ENCODE data around the gene UNC93B1. TPM values are rescaled to one million over a fixed set of nuclear protein-coding genes. Genes with fewer than 3 reads are reported as not detected.

UNC93B1 gene
- total RNA-seq, 1 donor from 2014 or later = 4.3 TPM

DNA sequence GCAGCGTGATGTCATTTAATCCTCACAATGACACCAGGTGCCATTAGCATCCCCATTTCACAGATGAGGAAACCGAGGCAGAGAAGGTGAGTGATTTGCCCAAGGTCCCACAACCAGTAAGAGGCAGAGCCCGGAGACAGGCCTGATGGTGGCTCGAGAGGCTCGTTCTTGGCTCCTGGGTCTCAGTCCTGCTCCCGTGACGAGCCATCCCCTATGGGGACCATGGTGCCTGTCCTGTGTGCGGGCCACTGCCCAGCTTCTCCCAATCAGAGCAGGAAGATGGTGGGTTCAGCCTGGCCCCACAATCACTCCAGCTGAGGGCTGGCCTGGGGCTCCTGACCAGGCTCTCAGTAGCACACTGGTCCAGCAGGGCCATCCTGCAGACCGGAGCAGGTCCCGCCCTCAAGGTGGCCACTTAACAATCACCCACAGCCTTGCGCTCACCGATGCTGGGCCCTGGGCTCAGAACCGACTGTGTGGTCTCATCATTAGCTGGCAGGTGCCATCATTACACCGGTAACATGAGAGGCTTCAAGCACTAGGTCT is 9.8 kb upstream of the UNC93B1 start:
- Mint-ChIP-seq H3K27ac (ENCODE audit: unreplicated experiment) (no peak overlapping the region), H3K9me3 (no peaks in the 10 kb centered on the region), H3K4me1 (peaks cover 62% of the 10 kb centered on the region), H3K4me3 (no peak overlapping the region), H3K27me3 (ENCODE audit: low read depth) (no peaks in the 10 kb centered on the region), H3K36me3 (ENCODE audit: low read depth) (no peaks in the 10 kb centered on the region)
- TF ChIP-seq, protein P1, sequence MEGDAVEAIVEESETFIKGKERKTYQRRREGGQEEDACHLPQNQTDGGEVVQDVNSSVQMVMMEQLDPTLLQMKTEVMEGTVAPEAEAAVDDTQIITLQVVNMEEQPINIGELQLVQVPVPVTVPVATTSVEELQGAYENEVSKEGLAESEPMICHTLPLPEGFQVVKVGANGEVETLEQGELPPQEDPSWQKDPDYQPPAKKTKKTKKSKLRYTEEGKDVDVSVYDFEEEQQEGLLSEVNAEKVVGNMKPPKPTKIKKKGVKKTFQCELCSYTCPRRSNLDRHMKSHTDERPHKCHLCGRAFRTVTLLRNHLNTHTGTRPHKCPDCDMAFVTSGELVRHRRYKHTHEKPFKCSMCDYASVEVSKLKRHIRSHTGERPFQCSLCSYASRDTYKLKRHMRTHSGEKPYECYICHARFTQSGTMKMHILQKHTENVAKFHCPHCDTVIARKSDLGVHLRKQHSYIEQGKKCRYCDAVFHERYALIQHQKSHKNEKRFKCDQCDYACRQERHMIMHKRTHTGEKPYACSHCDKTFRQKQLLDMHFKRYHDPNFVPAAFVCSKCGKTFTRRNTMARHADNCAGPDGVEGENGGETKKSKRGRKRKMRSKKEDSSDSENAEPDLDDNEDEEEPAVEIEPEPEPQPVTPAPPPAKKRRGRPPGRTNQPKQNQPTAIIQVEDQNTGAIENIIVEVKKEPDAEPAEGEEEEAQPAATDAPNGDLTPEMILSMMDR (conservative IDR thresholded peaks at IDR 0.05) = no peak
- DNase-seq (ENCODE audit: low read depth, low spot score) = no peak

DNA sequence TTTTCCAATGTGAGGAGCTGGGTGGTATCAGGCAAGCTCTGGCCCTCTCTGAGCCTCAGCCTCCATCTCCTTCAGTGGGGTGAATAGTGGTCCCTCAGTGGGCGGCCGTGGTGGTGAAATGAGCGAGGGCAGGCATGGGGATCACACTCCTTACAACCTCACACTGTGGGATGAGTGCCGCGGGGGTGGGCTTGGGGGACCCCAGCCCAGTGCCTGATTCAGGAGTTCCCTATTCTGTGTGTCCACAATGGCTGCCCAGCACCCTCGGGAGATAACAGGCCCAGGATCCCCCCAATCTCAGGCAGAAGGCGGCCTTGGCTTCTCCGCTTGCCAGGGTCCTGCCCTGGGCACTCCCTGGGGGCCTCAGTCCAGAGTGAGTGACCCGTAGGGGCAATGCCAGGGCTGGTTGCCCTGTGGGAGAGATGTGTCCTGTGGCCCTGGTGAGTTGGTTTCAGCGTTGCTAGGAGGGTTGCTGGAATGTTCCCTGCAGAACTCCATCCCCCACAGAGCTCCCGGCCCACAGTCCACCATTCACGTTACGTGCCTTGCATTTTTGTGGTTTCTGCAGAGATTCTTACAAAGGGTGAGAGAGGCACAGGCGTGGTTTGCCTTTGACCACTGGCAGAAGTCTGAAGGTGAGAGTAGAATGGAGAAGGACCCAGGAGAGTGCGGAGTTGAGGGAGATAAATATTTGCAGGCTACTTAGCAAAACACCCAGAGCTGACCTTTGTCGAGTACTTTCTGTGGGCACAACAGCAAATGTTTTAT is 9.1 kb upstream of the UNC93B1 start:
- TF ChIP-seq, protein P1 (conservative IDR thresholded peaks at IDR 0.05) = no peak
- Mint-ChIP-seq H3K4me1 (peaks cover 59% of the 10 kb centered on the region), H3K36me3 (ENCODE audit: low read depth) (no peaks in the 10 kb centered on the region), H3K9me3 (no peaks in the 10 kb centered on the region), H3K27ac (ENCODE audit: unreplicated experiment) (no peak overlapping the region), H3K4me3 (no peak overlapping the region), H3K27me3 (ENCODE audit: low read depth) (no peaks in the 10 kb centered on the region)
- no peak for DNase-seq (ENCODE audit: low read depth, low spot score)

DNA sequence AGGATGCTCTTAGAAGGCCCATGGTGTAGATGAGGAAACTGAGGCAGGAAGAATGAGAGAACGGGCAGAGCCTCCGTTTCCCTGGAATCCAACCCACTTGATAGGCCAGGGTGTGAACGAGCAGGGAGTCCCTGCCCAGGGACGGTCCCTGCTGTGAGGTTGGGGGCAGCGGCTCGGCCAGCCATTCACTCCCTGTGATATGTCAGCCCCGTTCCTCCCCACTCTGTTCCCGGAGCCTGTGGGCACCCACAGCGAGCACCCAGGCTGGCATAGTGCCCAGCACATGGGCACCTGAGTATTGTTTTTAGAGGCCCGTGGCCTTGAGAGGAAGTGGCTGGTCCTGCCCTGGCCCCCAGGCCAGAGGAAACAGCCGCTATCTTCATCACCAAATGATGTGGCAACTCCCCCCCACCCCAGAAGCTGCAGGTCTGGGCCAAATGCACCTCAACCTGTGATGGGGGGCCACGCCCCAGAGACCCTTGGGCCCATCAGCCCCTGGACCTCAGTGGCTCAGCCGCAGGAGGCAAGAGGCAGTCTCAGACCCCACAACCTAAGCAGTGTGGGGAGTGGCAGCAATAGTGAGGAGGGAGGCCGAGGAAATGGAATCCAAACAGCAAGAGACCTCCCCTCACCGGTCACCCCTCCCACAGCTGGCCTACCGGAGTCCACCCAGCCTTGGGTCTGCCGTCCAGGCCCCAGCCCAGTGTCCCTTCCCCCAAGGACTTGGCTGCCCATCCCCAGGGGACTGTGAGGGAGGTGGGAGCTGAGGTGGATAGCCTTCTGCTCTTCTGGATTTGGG is 8.3 kb upstream of the UNC93B1 start:
- TF ChIP-seq, protein P1 (conservative IDR thresholded peaks at IDR 0.05) = no peak
- Mint-ChIP-seq H3K9me3 (no peaks in the 10 kb centered on the region), H3K27me3 (ENCODE audit: low read depth) (no peaks in the 10 kb centered on the region), H3K4me1 (peaks cover 51% of the 10 kb centered on the region), H3K27ac (ENCODE audit: unreplicated experiment) (no peak overlapping the region), H3K36me3 (ENCODE audit: low read depth) (no peaks in the 10 kb centered on the region), H3K4me3 (no peak overlapping the region)
- no peak for DNase-seq (ENCODE audit: low read depth, low spot score)

DNA sequence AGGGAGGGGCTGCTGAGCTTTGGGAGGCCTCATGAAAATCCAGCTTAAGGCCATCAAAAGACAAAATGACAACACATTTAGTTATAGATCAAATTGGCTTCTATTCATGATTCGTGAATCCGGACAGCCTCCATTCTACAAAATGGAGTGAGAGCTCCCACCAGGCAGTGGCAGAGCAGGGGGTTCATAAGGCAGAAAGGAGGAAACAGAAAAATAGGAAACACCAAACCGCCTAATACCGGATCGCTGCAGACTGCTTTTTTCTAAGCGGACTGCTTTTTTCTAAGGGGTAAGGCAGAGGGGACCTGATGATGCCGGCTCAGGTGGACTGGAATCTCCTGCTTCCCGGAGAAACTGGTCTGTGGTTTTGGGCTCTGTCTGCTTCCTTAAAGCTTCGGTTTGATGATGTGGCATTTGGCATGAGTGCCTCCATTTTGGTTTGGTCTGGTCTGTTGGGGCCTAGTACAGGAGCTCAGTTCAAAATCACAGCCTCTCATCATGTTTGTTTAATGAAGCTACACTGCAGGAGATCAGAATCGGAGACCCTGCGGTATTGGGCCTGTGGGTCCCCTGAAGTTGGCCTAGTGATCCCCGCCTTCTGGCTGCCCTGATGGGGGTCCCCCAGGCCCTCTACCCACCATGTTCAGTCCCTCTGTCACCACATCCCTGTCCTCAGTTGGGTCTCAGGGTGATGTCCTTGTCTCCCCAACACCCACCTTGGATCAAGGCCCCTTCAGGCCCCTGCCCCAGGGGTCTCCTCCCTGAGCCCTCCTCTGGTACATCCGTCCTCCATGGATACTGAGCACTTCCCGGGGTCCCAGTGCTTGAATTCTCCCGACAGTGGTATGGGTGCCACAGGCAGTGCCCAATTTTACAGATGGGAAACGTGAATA is 7.4 kb upstream of the UNC93B1 start:
- no peak for DNase-seq (ENCODE audit: low read depth, low spot score)
- H3K4me3 Mint-ChIP-seq = no peak overlapping the region
- H3K27ac Mint-ChIP-seq (ENCODE audit: unreplicated experiment) = peak overlapping the region; percentile 66
- H3K9me3 Mint-ChIP-seq = no peaks in the 10 kb centered on the region
- H3K27me3 Mint-ChIP-seq (ENCODE audit: low read depth) = peaks cover 2% of the 10 kb centered on the region
- H3K4me1 Mint-ChIP-seq = peaks cover 45% of the 10 kb centered on the region
- TF ChIP-seq, protein P1 (conservative IDR thresholded peaks at IDR 0.05) = no peak
- no peaks in the 10 kb centered on the region for H3K36me3 Mint-ChIP-seq (ENCODE audit: low read depth)
